Peyer's patch (tissue), 4 donors: ENCODE measurements around the gene PTGR3. TPM values are rescaled to one million over a fixed set of nuclear protein-coding genes. Genes with fewer than 3 reads are reported as not detected.
A peak's percentile ranks its signal among the peaks of the same experiment; 100 is the strongest.

ENCODE experiments used
- DNase-seq, 3 donors: peaks; one replicate each; pipeline ENCODE4 v3.0.0-alpha.2; 2017 to 2019
- H3K27ac ChIP-seq, 4 donors: fragments of 200-600 bp; sonication (generic); one replicate each; pipeline ENCODE4 v1.5.1; 2016 to 2019
- H3K27me3 ChIP-seq, 2 donors: fragments of 200-600 bp; sonication (generic); one replicate each; pipeline ENCODE4 v1.5.1; 2019
- H3K36me3 ChIP-seq, 3 donors: fragments of 200-600 bp; sonication (generic); one replicate each; pipeline ENCODE4 v1.5.1; 2016 to 2019
- H3K4me1 ChIP-seq, 4 donors: fragments of 200-600 bp; sonication (generic); one replicate each; pipeline ENCODE4 v1.5.1; 2016 to 2019
- H3K4me3 ChIP-seq, 4 donors: fragments of 200-600 bp; sonication (generic); 1 replicate in 3 of 4; 2 replicates in 1 of 4; pipeline ENCODE4 v1.5.1; 2016 to 2019; ENCODE audit warnings: mild to moderate bottlenecking in 1 of 4
- H3K9me3 ChIP-seq, 4 donors: fragments of 200-600 bp; sonication (generic); one replicate each; pipeline ENCODE4 v1.5.1; 2016 to 2019; ENCODE audit warnings: mild to moderate bottlenecking in 1 of 4
- POLR2A ChIP-seq, 2 donors: fragments of 450-650 bp; IDR thresholded peaks; one replicate each; pipeline ENCODE4 v1.5.1; 2017; ENCODE audit warnings: antibody characterized with exemption in 2 of 2, mild to moderate bottlenecking in 2 of 2, moderate library complexity in 2 of 2
- total RNA-seq, 4 donors: library from RNA; depleted of rRNA; stranded (reverse); fragments of >200 nt; gene quantifications; one replicate each; pipeline ENCODE4 v1.1.0, GENCODE V29; 2016
- TF ChIP-seq, protein P1 (sequence below), 6 experiments: fragments of 450-650 bp in 4 of 6; fragments of 200-600 bp in 2 of 6; sonication (generic) in 1 of 6; IDR thresholded peaks; one replicate each; pipeline ENCODE4 v1.5.1; 2017 to 2019; ENCODE audit warnings: antibody characterized with exemption in 6 of 6, mild to moderate bottlenecking in 3 of 6, moderate library complexity in 1 of 6

Gene PTGR3
- total RNA-seq, 4 donors from 2014 or later = 19.6 to 24.1 (median 20.8) TPM

DNA sequence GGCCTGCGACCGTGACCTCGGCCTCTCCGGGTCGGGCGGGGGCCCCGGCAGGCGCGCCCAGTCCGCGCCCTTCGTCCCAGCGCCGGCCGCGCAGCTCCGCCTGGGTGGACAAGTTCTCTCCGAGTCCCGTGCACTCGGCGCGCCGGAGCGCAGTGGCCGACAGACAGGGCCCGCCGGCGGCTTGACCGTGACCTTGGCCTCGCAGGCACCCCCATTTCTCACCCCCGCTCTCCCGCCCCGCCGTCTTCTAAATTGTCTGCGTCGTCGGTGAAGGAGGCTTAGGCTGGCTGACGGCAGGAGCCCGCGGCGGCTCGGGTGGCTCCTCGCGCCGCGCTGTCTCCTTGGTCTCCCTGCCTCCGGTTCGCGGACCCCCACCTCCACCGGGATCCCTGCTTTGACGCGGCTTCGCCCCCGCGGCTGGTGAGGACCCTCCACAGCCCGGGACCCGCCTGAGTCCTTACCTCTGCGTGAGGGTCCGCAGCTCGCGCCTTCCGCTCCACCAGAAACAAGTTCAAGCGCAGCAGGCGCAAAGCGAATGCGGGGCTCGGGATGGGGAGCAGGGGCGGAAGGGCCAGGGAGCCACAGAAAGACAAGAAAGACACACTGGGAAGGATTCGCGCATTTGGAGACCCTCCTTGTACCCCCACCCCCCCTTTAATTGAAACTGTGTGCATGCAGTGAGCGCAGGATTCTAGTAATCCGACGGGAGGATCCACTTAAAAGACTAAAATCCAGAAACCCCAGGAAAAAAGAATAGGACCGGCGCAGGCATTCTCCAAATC, 4.0 kb downstream of the PTGR3 start:
- Histone ChIP-seq H3K36me3 (peaks cover 0 to 15% (median 0%) of the 10 kb centered on the region in 3 donors), H3K4me3 (peak overlapping the region; percentile 21 to 54 (median 42)), H3K27ac (peak overlapping the region in 3 of 4 donors; percentile 15 to 63 (median 23)), H3K27me3 (no peaks in the 10 kb centered on the region), H3K9me3 (no peaks in the 10 kb centered on the region), H3K4me1 (peaks cover 0 to 38% (median 7%) of the 10 kb centered on the region in 4 donors)
- TF ChIP-seq, protein P1, sequence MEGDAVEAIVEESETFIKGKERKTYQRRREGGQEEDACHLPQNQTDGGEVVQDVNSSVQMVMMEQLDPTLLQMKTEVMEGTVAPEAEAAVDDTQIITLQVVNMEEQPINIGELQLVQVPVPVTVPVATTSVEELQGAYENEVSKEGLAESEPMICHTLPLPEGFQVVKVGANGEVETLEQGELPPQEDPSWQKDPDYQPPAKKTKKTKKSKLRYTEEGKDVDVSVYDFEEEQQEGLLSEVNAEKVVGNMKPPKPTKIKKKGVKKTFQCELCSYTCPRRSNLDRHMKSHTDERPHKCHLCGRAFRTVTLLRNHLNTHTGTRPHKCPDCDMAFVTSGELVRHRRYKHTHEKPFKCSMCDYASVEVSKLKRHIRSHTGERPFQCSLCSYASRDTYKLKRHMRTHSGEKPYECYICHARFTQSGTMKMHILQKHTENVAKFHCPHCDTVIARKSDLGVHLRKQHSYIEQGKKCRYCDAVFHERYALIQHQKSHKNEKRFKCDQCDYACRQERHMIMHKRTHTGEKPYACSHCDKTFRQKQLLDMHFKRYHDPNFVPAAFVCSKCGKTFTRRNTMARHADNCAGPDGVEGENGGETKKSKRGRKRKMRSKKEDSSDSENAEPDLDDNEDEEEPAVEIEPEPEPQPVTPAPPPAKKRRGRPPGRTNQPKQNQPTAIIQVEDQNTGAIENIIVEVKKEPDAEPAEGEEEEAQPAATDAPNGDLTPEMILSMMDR (IDR thresholded peaks at IDR 0.05) = no peak
- TF ChIP-seq POLR2A (IDR thresholded peaks at IDR 0.05) = no peak
- DNase-seq = peak in 2 of 3 donors; percentile 57 to 68

DNA sequence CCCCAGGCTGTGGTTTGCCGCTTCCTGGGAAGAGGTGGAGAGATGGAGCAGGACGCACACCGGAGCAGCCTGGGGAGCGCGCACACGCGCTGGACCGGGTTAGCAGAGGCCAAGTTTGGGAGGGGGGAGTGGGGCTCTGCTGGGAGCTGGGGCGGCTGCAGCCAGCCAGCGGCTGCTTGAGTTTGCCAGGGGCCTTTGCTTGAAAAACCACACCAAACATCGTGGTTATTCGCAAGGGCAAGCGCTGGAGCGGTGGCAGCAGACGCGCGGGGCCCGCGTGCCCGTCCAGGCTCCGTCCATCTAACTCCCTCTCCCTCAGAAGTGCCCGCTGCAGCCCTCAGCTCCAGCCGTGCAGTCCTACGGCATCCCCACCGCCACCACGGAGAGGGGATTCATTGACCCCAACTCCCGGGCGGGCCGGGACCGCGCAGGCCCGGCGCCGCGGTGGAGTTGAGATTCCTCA, 4.6 kb downstream of the PTGR3 start:
- Histone ChIP-seq H3K9me3 (no peaks in the 10 kb centered on the region), H3K27me3 (no peaks in the 10 kb centered on the region), H3K27ac (peak overlapping the region in 3 of 4 donors; percentile 15 to 63 (median 23)), H3K4me1 (peaks cover 0 to 38% (median 7%) of the 10 kb centered on the region in 4 donors), H3K4me3 (peak overlapping the region; percentile 21 to 54 (median 42)), H3K36me3 (peaks cover 0 to 19% (median 0%) of the 10 kb centered on the region in 3 donors)
- peak in 1 of 3 donors; percentile 45 for DNase-seq
- TF ChIP-seq, protein P1 (IDR thresholded peaks at IDR 0.05) = no peak
- TF ChIP-seq POLR2A (IDR thresholded peaks at IDR 0.05) = no peak

- peak overlapping the region; percentile 21 to 54 (median 42) for H3K4me3 ChIP-seq
- H3K36me3 ChIP-seq = peaks cover 0 to 19% (median 0%) of the 10 kb centered on the region in 3 donors
- no peaks in the 10 kb centered on the region for H3K27me3 ChIP-seq
- peaks cover 0 to 38% (median 7%) of the 10 kb centered on the region in 4 donors for H3K4me1 ChIP-seq
- H3K9me3 ChIP-seq = no peaks in the 10 kb centered on the region
- no peak for TF ChIP-seq POLR2A (IDR thresholded peaks at IDR 0.05)
- TF ChIP-seq, protein P1 (IDR thresholded peaks at IDR 0.05) = no peak
- H3K27ac ChIP-seq = peak overlapping the region in 1 of 4 donors; percentile 63
- peak in 1 of 3 donors; percentile 45 for DNase-seq
These were observed 5.3 kb downstream of the PTGR3 start for GRCh38 chr18:75203416-75204268.

GRCh38 chr18:75202696-75203365, 6.1 kb downstream of the PTGR3 start:
- no peak for TF ChIP-seq POLR2A (IDR thresholded peaks at IDR 0.05)
- TF ChIP-seq, protein P1 (IDR thresholded peaks at IDR 0.05) = no peak
- Histone ChIP-seq H3K27ac (peak overlapping the region in 1 of 4 donors; percentile 63), H3K4me1 (peaks cover 0 to 41% (median 7%) of the 10 kb centered on the region in 4 donors), H3K4me3 (no peak overlapping the region), H3K36me3 (peaks cover 0 to 19% (median 0%) of the 10 kb centered on the region in 3 donors), H3K27me3 (no peaks in the 10 kb centered on the region), H3K9me3 (no peaks in the 10 kb centered on the region)
- no peak for DNase-seq
